Neural progenitor cell (in vitro differentiated cells): ENCODE measurements around the gene PNPLA7. TPM values are rescaled to one million over a fixed set of nuclear protein-coding genes. Genes with fewer than 3 reads are reported as not detected.

Experiments used
- DNase-seq: peaks from one replicate; pipeline ENCODE4 v3.0.0-alpha.2; 2016; ENCODE audit warnings: low spot score
- H2AFZ ChIP-seq: fragments of 200-600 bp; sonication (generic); replicated peaks from 2 replicates; pipeline ENCODE4 v1.6.1; 2016; ENCODE audit warnings: antibody characterized with exemption
- H3F3A ChIP-seq: fragments of 200-600 bp; sonication (generic); 2 replicates; pipeline ENCODE4 v1.6.1; 2016; ENCODE audit warnings: antibody characterized with exemption, low read depth
- H3K27ac ChIP-seq: fragments of 200-600 bp; sonication (generic); 2 replicates; pipeline ENCODE4 v1.5.1; 2016; ENCODE audit warnings: mild to moderate bottlenecking
- H3K27me3 ChIP-seq: fragments of 200-600 bp; sonication (generic); 2 replicates; pipeline ENCODE4 v1.6.1; 2016; ENCODE audit warnings: mild to moderate bottlenecking, moderate library complexity
- H3K36me3 ChIP-seq: fragments of 200-600 bp; sonication (generic); 2 replicates; pipeline ENCODE4 v1.5.1; 2016
- H3K4me1 ChIP-seq: fragments of 200-600 bp; sonication (generic); 2 replicates; pipeline ENCODE4 v1.6.1; 2016; ENCODE audit warnings: mixed run types
- H3K4me2 ChIP-seq: fragments of 200-600 bp; sonication (generic); 2 replicates; pipeline ENCODE4 v1.6.1; 2016
- H3K4me3 ChIP-seq: fragments of 200-600 bp; sonication (generic); 2 replicates; pipeline ENCODE4 v1.5.1; 2016
- H3K79me2 ChIP-seq: fragments of 200-600 bp; sonication (generic); 2 replicates; pipeline ENCODE4 v1.6.1; 2016; ENCODE audit warnings: low read depth
- H3K9ac ChIP-seq: fragments of 200-600 bp; sonication (generic); 2 replicates; pipeline ENCODE4 v1.6.1; 2016
- H3K9me3 ChIP-seq: fragments of 200-600 bp; sonication (generic); 2 replicates; pipeline ENCODE4 v1.5.1; 2016; ENCODE audit warnings: low read depth
- H4K20me1 ChIP-seq: fragments of 200-600 bp; sonication (generic); 2 replicates; pipeline ENCODE4 v1.6.1; 2016; ENCODE audit warnings: low read depth
- H3K27ac Mint-ChIP-seq: 3 replicates; pipeline ENCODE4 v1.8.0; 2021; ENCODE audit warnings: mixed read lengths
- H3K27me3 Mint-ChIP-seq: 2 replicates; pipeline ENCODE4 v1.8.0; 2022; ENCODE audit warnings: low read depth, mild to moderate bottlenecking, inconsistent platforms, moderate library complexity, mixed read lengths; ENCODE audit not compliant: insufficient read depth
- H3K36me3 Mint-ChIP-seq: 3 replicates; pipeline ENCODE4 v1.8.0; 2021; ENCODE audit warnings: mixed read lengths
- H3K4me1 Mint-ChIP-seq: 3 replicates; pipeline ENCODE4 v1.8.0; 2021; ENCODE audit warnings: mixed read lengths
- H3K4me3 Mint-ChIP-seq: 3 replicates; pipeline ENCODE4 v1.8.0; 2021; ENCODE audit warnings: mild to moderate bottlenecking, moderate library complexity, mixed read lengths
- H3K9me3 Mint-ChIP-seq: 3 replicates; pipeline ENCODE4 v1.8.0; 2020; ENCODE audit warnings: mixed read lengths
- EZH2 ChIP-seq: fragments of 200-600 bp; sonication (generic); IDR thresholded peaks from 2 replicates; pipeline ENCODE4 v1.6.1; 2017; ENCODE audit warnings: antibody characterized with exemption, mild to moderate bottlenecking, moderate library complexity
- EZH2phosphoT487 ChIP-seq: fragments of 200-600 bp; sonication (generic); IDR thresholded peaks from 2 replicates; pipeline ENCODE4 v1.6.1; 2017; ENCODE audit warnings: antibody characterized with exemption
- total RNA-seq: library from RNA; depleted of rRNA; stranded (reverse); fragments of >200 nt; gene quantifications from 2 replicates; pipeline ENCODE4 v1.2.3, GENCODE V29; 2015; ENCODE audit warnings: low replicate concordance
- TF ChIP-seq, protein P1 (sequence below): fragments of 200-600 bp; sonication (generic); IDR thresholded peaks from 2 replicates; pipeline ENCODE4 v1.5.1; 2017; ENCODE audit warnings: antibody characterized with exemption, mild to moderate bottlenecking

PNPLA7 gene
- total RNA-seq, 1 donor from 2014 or later, result 0.13 TPM

DNA sequence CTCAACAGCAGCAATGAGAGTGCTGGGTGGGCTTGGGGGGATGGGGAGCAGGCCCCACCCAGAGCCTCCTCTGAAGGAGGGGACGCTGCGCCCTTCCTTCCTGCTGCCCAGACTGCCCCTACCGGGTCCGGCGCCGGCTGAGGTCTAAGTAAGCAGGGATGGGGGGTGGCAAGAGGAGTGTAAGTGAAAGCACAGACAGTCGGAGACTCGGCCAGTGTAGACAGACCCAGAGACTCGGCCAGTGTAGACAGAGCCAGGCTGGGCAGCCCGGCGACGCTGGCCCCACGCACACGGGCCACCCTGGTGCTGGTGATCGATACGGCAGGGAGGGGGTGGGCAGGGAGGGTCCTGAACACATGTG lies 101.6 kb downstream of the PNPLA7 start:
- peaks cover 5% of the 10 kb centered on the region for H3K4me1 ChIP-seq
- Mint-ChIP-seq H3K4me1 (peaks cover 24% of the 10 kb centered on the region), H3K9me3 (no peaks in the 10 kb centered on the region), H3K36me3 (peaks cover 3% of the 10 kb centered on the region), H3K27ac (peak overlapping the region; percentile 57), H3K4me3 (no peak overlapping the region), H3K27me3 (peaks cover 15% of the 10 kb centered on the region)
- no peak for DNase-seq
- no peaks in the 10 kb centered on the region for H3K79me2 ChIP-seq
- no peak overlapping the region for H3K4me3 ChIP-seq
- H3K9me3 ChIP-seq, result no peaks in the 10 kb centered on the region
- H3K27ac ChIP-seq, result no peak overlapping the region
- no peaks in the 10 kb centered on the region for H3K36me3 ChIP-seq
- no peak overlapping the region for H3K9ac ChIP-seq
- H3K4me2 ChIP-seq, result no peak overlapping the region
- peaks cover 16% of the 10 kb centered on the region for H3F3A ChIP-seq
- H2AFZ ChIP-seq, result no peak overlapping the region
- H4K20me1 ChIP-seq, result peaks cover 15% of the 10 kb centered on the region
- H3K27me3 ChIP-seq, result peaks cover 6% of the 10 kb centered on the region
- TF ChIP-seq EZH2, result no peak
- TF ChIP-seq, protein P1, sequence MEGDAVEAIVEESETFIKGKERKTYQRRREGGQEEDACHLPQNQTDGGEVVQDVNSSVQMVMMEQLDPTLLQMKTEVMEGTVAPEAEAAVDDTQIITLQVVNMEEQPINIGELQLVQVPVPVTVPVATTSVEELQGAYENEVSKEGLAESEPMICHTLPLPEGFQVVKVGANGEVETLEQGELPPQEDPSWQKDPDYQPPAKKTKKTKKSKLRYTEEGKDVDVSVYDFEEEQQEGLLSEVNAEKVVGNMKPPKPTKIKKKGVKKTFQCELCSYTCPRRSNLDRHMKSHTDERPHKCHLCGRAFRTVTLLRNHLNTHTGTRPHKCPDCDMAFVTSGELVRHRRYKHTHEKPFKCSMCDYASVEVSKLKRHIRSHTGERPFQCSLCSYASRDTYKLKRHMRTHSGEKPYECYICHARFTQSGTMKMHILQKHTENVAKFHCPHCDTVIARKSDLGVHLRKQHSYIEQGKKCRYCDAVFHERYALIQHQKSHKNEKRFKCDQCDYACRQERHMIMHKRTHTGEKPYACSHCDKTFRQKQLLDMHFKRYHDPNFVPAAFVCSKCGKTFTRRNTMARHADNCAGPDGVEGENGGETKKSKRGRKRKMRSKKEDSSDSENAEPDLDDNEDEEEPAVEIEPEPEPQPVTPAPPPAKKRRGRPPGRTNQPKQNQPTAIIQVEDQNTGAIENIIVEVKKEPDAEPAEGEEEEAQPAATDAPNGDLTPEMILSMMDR, result no peak
- TF ChIP-seq EZH2phosphoT487, result no peak

DNA sequence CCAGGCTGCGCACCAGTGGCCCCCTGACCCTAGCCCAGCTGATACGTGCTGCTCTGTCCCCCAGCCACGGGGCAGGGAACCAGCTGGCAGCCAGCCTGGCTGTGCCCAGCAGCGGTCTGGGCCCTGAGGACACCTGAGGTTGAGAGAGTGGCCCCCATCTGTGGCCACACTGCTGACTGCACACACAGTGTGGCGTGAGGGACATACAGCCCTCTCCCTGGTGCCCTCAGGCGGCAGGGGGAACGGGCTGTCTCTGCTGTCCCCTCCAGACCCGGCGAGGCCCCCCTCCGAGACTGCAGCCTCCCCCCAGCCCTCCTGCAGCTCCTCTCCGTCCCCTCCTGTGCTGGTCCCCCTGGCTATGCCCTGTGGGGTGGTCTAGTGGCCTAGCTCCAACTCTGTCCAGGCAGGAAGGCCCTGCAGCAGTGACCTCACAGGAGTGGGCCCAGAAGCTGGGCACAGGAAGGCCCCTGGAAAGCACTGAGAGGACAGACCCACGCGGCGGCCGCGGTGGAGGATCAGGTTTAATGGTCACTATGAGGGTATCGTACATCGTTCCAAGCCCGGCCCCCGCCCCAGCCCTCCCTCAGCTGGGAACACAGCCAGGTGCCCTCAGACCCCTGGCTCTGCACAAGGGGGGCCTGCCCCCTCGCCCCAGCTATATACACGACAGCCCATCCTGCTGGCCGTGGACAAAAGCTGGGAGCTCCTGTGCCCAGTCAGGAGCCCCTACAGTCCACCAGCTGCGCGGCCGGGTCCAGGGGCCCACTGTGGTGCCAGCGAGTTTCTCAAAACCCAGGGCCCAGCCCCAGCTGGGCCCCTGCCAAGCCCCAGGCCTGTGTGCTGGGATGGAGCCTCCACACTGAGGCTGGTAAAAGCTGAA lies 102.2 kb downstream of the PNPLA7 start:
- Mint-ChIP-seq H3K4me3 (no peak overlapping the region), H3K9me3 (no peaks in the 10 kb centered on the region), H3K4me1 (peaks cover 24% of the 10 kb centered on the region), H3K27ac (no peak overlapping the region), H3K27me3 (peaks cover 14% of the 10 kb centered on the region), H3K36me3 (peaks cover 3% of the 10 kb centered on the region)
- no peak overlapping the region for H3K9ac ChIP-seq
- H4K20me1 ChIP-seq, result peaks cover 9% of the 10 kb centered on the region
- no peak overlapping the region for H3K27ac ChIP-seq
- no peak overlapping the region for H2AFZ ChIP-seq
- H3K27me3 ChIP-seq, result peaks cover 12% of the 10 kb centered on the region
- H3K36me3 ChIP-seq, result no peaks in the 10 kb centered on the region
- H3F3A ChIP-seq, result peaks cover 14% of the 10 kb centered on the region
- no peaks in the 10 kb centered on the region for H3K4me1 ChIP-seq
- no peak overlapping the region for H3K4me2 ChIP-seq
- no peaks in the 10 kb centered on the region for H3K79me2 ChIP-seq
- TF ChIP-seq EZH2phosphoT487 (no peak), EZH2 (no peak)
- TF ChIP-seq, protein P1, result no peak
- no peak for DNase-seq
- no peaks in the 10 kb centered on the region for H3K9me3 ChIP-seq
- no peak overlapping the region for H3K4me3 ChIP-seq

DNA sequence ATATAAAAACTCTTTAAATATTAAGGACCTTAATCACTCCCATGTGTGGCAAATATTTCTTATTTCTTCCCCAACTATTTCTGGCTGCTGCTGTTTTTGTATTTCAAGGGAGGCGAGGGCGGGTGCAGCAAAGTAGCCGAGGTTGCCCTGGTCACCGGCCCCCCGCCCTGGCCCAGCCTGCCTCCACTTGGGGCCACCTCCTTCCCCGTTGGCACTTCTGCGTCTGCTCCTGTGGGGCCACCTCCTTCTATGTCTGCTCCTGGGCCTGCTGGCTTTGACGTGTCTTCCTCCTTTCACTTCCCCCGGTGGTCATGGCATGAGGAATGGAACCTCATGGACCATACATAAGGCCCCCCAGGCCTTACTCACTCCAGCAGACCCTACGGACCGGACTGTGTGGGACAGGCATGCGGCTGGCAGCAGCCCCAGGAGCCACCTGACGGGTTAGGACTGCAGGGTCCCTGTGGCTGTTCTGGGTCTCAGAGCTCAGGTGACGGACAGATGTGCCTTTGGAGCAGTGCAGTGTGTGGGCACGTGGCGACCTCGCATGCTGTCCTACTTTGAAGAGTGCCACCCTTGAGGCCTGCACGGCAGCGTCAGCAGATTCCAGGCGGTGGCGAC lies 103.2 kb downstream of the PNPLA7 start:
- no peak overlapping the region for H3K27ac Mint-ChIP-seq
- no peak for DNase-seq

More for the DNA sequence above, 103.2 kb downstream of the PNPLA7 start:
- Mint-ChIP-seq H3K36me3 (peaks cover 2% of the 10 kb centered on the region), H3K9me3 (no peaks in the 10 kb centered on the region), H3K27me3 (peaks cover 14% of the 10 kb centered on the region), H3K4me1 (peaks cover 25% of the 10 kb centered on the region), H3K4me3 (no peak overlapping the region)
- Histone ChIP-seq H3K4me1 (no peaks in the 10 kb centered on the region), H2AFZ (no peak overlapping the region), H3K9me3 (no peaks in the 10 kb centered on the region), H3K9ac (no peak overlapping the region), H3K79me2 (no peaks in the 10 kb centered on the region), H3K4me3 (no peak overlapping the region), H3K36me3 (no peaks in the 10 kb centered on the region), H3F3A (peaks cover 18% of the 10 kb centered on the region), H4K20me1 (no peaks in the 10 kb centered on the region), H3K4me2 (no peak overlapping the region), H3K27me3 (peaks cover 22% of the 10 kb centered on the region), H3K27ac (no peak overlapping the region)
- no peak for TF ChIP-seq EZH2phosphoT487
- TF ChIP-seq EZH2, result no peak
- TF ChIP-seq, protein P1, result no peak
